ENCODE measurements around the gene ZSCAN1. TPM values are rescaled to one million over a fixed set of nuclear protein-coding genes. Genes with fewer than 3 reads are reported as not detected.
"Not testable (repeated sequence)": the region's sequence is repeated elsewhere in the genome, so short reads cannot be mapped to it uniquely, and the experiment has no call there.

The ZSCAN1 gene, protein sequence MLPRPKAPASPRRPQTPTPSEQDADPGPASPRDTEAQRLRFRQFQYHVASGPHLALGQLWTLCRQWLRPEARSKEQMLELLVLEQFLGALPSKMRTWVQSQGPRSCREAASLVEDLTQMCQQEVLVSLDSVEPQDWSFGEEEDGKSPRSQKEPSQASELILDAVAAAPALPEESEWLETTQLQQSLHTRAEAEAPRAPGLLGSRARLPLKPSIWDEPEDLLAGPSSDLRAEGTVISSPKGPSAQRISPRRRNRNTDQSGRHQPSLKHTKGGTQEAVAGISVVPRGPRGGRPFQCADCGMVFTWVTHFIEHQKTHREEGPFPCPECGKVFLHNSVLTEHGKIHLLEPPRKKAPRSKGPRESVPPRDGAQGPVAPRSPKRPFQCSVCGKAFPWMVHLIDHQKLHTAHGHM
- total RNA-seq: not detected

DNA sequence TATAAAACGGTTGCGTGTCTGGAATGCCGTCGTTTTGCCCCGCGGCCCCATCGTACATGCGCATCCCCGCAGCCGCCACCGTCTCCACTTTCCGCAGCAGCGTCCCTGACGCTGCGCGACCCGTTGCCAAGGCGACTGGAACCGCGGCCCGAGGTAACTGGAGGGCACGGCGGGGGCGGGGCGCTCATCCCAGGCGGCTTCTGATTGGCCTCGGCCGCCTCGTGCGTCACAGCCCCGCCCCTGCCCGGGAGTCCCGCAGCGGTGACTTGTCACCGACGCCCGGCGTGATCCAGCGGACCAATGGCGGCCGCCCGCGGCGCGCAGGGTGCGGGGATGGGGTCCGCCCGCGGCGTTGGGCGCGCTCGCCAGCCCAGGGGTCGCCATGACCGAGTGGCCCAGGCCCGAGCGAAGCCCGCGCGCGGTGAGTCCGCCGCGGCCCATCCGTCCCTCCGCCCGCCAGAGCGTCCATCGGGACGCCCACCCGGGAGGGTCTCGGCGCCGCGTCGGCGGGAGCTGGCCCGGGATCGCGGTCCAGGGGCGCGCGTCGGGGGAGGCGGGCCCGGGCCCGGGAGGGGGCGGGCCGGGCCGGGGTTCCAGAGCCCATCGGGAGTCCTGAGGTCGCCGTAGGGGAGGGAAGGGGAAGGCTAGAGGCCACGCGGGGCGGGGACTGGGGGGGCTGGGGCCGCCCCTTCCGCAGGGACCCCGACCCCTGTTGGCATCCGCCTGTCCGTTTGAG, at the start of gene ZSCAN1:
Gene ZSCAN1 (plus strand): TSS at position 285 of the 736 bp plus-strand sequence. CDS start 3,812 bp downstream, outside the sequence.
- peaks cover 25% of the 10 kb centered on the region for H3K9me3 Mint-ChIP-seq (ENCODE audit: low read depth)
- H3K4me1 Mint-ChIP-seq: no peaks in the 10 kb centered on the region
- H3K36me3 Mint-ChIP-seq: peaks cover 10% of the 10 kb centered on the region
- peaks cover 2% of the 10 kb centered on the region for H3K27me3 Mint-ChIP-seq
- CTCF ChIA-PET: no interaction called here
- no peak within 1 kb of the TSS for H3K4me3 Mint-ChIP-seq
- DNase-seq (peak; percentile 42), ATAC-seq (peak; percentile 42)
- no peak within 1 kb of the TSS for H3K27ac Mint-ChIP-seq

GRCh38 chr19:57992841-57993240, 41.0 kb upstream of the ZSCAN1 start:
- Mint-ChIP-seq H3K27me3 (no peaks in the 10 kb centered on the region), H3K27ac (no peak overlapping the region), H3K4me3 (no peak overlapping the region), H3K36me3 (peaks cover 68% of the 10 kb centered on the region), H3K9me3 (ENCODE audit: low read depth) (peaks cover 52% of the 10 kb centered on the region), H3K4me1 (no peaks in the 10 kb centered on the region)
- ATAC-seq (no peak), DNase-seq (no peak)
- CTCF ChIA-PET: no interaction called here

DNA sequence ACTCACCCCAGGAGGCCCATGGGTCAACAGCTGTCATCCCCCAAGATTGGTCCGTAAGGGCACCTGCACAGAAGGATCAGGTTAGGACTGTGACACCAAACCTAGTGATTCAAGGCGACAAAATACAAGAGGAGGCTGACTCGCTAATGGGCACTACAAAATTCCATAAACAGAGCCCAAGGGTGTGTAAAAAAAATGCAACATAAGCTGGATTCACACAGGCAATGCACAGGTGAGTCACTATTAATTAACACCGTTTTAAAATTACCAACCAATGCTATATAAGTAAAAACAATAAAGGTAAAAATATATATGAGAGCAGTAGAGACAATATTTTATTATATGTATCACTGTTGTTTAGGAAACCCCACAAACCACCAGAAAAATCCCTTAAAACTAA, 33.1 kb upstream of the ZSCAN1 start:
- no peak overlapping the region for H3K4me3 Mint-ChIP-seq
- H3K4me1 Mint-ChIP-seq: peaks cover 28% of the 10 kb centered on the region
- H3K27me3 Mint-ChIP-seq: no peaks in the 10 kb centered on the region
- ATAC-seq (no peak), DNase-seq (no peak)
- H3K36me3 Mint-ChIP-seq: peaks cover 83% of the 10 kb centered on the region
- no peak overlapping the region for H3K27ac Mint-ChIP-seq
- CTCF ChIA-PET: interaction anchor here (1.0 kb wide), 1 partner anchor 31 kb away, joined by 3 read pairs; no protein-coding TSS in a partner anchor
- peaks cover 36% of the 10 kb centered on the region for H3K9me3 Mint-ChIP-seq (ENCODE audit: low read depth)

- CTCF ChIA-PET: no interaction called here
- Mint-ChIP-seq H3K4me3 (peak overlapping the region; percentile 80), H3K36me3 (peaks cover 85% of the 10 kb centered on the region), H3K27me3 (no peaks in the 10 kb centered on the region), H3K27ac (peak overlapping the region; percentile 83), H3K4me1 (peaks cover 28% of the 10 kb centered on the region), H3K9me3 (ENCODE audit: low read depth) (peaks cover 37% of the 10 kb centered on the region)
- DNase-seq: peak; percentile 55
- peak; percentile 14 for ATAC-seq
These were observed 31.9 kb upstream of the ZSCAN1 start for GRCh38 chr19:58001895-58002369.

DNA sequence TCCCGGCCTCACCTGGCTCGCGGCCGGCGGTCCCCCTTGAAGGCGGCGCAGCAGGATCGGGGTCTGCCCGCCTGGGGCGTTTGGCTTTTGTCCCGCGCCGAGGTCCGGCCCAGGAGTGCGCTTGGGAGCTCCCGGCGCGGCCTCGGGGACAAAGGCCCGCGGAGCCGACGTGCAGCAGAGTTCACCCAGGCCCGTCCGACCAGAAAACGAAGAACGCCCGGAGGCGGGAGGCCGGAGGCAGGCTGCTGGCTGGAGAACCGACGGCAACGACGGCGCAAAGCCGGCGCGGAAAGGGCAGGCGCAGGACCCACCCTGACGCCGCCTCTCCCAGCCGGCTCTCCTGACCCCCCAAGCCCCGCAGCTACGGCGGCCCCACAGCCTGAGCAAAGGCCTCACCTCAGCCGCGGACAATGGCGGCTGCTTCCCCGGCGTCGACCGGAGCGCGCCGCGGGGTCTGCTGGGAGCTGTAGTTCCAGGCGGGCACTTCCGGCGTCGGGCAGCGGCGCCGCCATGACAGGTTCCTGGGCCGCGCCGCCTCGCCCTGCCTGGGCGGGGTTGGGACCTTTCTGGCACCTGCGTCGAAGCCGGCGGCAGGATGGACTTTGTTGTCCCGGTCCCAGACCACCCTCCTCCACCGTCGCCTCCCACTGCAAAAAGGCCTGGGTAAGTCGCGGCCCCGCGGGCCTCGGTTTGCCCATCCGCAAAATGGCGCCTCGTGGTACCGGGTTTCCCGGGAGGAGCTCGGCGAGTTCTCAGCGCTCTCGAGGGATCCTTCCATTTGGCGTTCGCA, 31.2 kb upstream of the ZSCAN1 start, which contains the start of gene ZNF606:
Gene ZNF606 (minus strand): TSS at position 437 of the 790 bp plus-strand sequence. CDS start 1,501 bp downstream, outside the sequence.
- ATAC-seq (peak; percentile 99), DNase-seq (peak; percentile 89)
- Mint-ChIP-seq H3K27ac (peak within 1 kb of the TSS; percentile 89), H3K36me3 (peaks cover 86% of the 10 kb centered on the region), H3K4me1 (peaks cover 28% of the 10 kb centered on the region), H3K4me3 (peak within 1 kb of the TSS; percentile 80), H3K27me3 (no peaks in the 10 kb centered on the region), H3K9me3 (ENCODE audit: low read depth) (peaks cover 38% of the 10 kb centered on the region)
- CTCF ChIA-PET: interaction anchor here (1.3 kb wide), 1 partner anchor 321 kb away, joined by 4 read pairs; the partner anchor contains the start of gene ZNF551

DNA sequence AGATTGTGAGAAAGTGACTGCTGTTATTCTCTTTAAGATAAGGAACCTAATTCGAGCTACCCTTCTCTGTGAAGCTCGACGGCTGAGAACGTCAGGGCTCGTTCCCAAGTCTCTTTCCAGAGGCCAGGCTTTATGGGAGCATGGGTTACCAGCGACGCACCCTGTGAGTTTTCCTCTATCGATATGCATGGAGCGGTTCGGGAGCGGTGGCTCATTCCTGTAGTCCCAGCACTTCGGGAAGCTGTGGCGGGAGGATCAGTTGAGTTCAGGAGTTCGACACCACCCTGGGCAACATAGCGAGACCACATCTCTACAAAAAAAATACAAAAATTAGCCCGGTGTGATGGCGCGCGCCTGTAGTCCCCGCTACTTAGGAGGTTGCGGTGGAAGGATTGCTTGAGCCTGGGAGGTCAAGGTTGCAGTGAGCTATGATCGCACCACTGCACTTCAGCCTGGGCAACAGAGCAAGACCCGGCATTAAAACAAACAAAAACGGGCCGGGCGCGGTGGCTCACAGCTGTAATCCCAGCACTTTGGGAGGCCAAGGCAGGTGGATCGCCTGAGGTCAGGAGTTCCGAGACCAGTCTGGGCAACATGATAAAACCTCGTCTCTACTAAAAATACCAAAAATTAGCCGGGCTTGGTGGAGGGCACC, 30.5 kb upstream of the ZSCAN1 start:
- Mint-ChIP-seq H3K36me3 (peaks cover 83% of the 10 kb centered on the region), H3K4me1 (peaks cover 31% of the 10 kb centered on the region), H3K27ac (peak overlapping the region; percentile 89), H3K9me3 (ENCODE audit: low read depth) (peaks cover 43% of the 10 kb centered on the region), H3K27me3 (no peaks in the 10 kb centered on the region), H3K4me3 (peak overlapping the region; percentile 80)
- CTCF ChIA-PET: interaction anchor here (1.3 kb wide), 1 partner anchor 322 kb away, joined by 4 read pairs; the partner anchor contains the start of gene ZNF551
- no peak for DNase-seq
- ATAC-seq: no peak

GRCh38 chr19:58007285-58007684, 26.5 kb upstream of the ZSCAN1 start:
- Mint-ChIP-seq H3K9me3 (ENCODE audit: low read depth) (peaks cover 39% of the 10 kb centered on the region), H3K36me3 (peaks cover 53% of the 10 kb centered on the region), H3K4me3 (no peak overlapping the region), H3K27me3 (no peaks in the 10 kb centered on the region), H3K27ac (no peak overlapping the region), H3K4me1 (peaks cover 26% of the 10 kb centered on the region)
- DNase-seq (no peak), ATAC-seq (no peak)
- CTCF ChIA-PET: no interaction called here

DNA sequence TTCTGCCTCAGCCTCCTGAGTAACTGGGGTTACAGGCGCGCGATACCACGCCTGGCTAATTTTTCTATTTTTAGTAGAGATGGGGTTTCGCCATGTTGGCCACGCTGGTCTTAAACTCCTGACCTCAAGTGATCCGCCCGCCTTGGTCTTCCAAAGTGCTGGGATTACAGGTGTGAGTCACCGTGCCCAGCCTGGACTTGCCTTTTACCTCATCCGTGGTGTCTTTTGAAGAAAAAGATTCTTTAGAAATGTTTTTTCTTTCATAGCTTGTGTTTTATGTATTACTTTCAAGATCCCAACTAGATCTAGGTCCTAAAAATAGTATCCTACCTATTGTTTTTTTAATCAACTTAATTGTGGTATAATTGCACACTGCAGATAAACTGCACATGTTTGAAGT, 24.9 kb upstream of the ZSCAN1 start:
- peak overlapping the region; percentile 80 for H3K4me3 Mint-ChIP-seq
- CTCF ChIA-PET, H3K27ac Mint-ChIP-seq, DNase-seq, H3K27me3 Mint-ChIP-seq, ATAC-seq: not testable (repeated sequence)
- H3K4me1 Mint-ChIP-seq: peaks cover 19% of the 10 kb centered on the region
- peaks cover 47% of the 10 kb centered on the region for H3K36me3 Mint-ChIP-seq
- peaks cover 45% of the 10 kb centered on the region for H3K9me3 Mint-ChIP-seq (ENCODE audit: low read depth)

DNA sequence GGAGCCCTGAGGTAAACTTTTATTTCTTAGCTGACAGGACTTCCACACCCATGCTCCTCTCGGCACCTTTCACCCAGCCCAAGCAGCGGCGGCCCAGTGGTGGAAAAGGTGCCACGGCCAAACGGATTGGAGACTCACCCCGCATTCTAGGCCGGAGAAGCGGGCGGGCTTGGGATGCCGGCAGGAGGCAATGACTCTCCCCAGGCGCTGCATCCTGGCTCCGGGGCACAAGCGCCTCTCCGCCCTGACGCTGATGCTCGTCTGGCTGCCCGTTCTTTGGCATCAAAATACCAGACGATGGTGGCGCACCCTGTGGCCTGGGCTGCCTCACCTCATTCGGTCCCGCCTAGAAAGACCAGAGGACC, 24.5 kb upstream of the ZSCAN1 start:
- Mint-ChIP-seq H3K4me1 (peaks cover 15% of the 10 kb centered on the region), H3K27ac (peak overlapping the region; percentile 78), H3K4me3 (peak overlapping the region; percentile 80), H3K27me3 (no peaks in the 10 kb centered on the region), H3K9me3 (ENCODE audit: low read depth) (peaks cover 41% of the 10 kb centered on the region), H3K36me3 (peaks cover 43% of the 10 kb centered on the region)
- ATAC-seq (no peak), DNase-seq (no peak)
- CTCF ChIA-PET: no interaction called here

- DNase-seq: peak; percentile 89
- Mint-ChIP-seq H3K27me3 (no peaks in the 10 kb centered on the region), H3K9me3 (ENCODE audit: low read depth) (peaks cover 36% of the 10 kb centered on the region), H3K4me1 (peaks cover 11% of the 10 kb centered on the region), H3K36me3 (peaks cover 38% of the 10 kb centered on the region), H3K27ac (peak overlapping the region; percentile 78), H3K4me3 (peak overlapping the region; percentile 80)
- ATAC-seq: peak; percentile 99
- CTCF ChIA-PET: no interaction called here
These were observed 24.0 kb upstream of the ZSCAN1 start for GRCh38 chr19:58009666-58010301.

- no peak overlapping the region for H3K4me3 Mint-ChIP-seq
- peaks cover 36% of the 10 kb centered on the region for H3K9me3 Mint-ChIP-seq (ENCODE audit: low read depth)
- H3K27ac Mint-ChIP-seq: no peak overlapping the region
- H3K36me3 Mint-ChIP-seq: peaks cover 31% of the 10 kb centered on the region
- DNase-seq (no peak), ATAC-seq (no peak)
- CTCF ChIA-PET: no interaction called here
- peaks cover 11% of the 10 kb centered on the region for H3K4me1 Mint-ChIP-seq
- H3K27me3 Mint-ChIP-seq: no peaks in the 10 kb centered on the region
These were observed 23.3 kb upstream of the ZSCAN1 start for GRCh38 chr19:58010507-58010906.

DNA sequence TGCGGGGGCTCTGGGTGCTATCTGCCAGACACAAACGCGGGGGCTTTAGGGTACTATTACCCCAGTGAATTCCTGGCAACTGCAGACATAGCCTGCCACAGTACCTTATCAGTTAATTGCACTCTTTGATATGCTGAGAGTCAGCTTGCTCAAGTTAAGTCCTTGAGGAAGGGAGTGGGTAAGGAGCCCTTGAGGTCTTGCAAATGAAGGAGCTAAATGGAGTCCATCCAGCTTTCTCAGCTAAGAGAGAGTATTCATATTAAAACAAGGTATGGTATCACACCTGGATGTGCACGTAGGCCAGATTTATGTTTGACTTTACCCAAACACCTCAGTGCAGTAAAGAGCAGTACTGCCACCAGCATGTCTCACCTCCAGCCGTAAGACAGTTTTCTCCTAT, 19.7 kb upstream of the ZSCAN1 start:
- ATAC-seq: no peak
- DNase-seq: no peak
- Mint-ChIP-seq H3K27ac (no peak overlapping the region), H3K36me3 (peaks cover 9% of the 10 kb centered on the region), H3K9me3 (ENCODE audit: low read depth) (peaks cover 23% of the 10 kb centered on the region), H3K4me1 (peaks cover 5% of the 10 kb centered on the region), H3K27me3 (no peaks in the 10 kb centered on the region), H3K4me3 (no peak overlapping the region)
- CTCF ChIA-PET: no interaction called here
